OCI-LY1 (cell line): ENCODE data around the gene CDH23.

Experiments
- CTCF ChIP-seq: fragments of 200-600 bp; sonication (generic), shearing (Covaris generic); IDR thresholded peaks from 2 replicates; pipeline ENCODE4 v1.5.1; 2017; ENCODE audit warnings: mild to moderate bottlenecking, antibody characterized with exemption, low read length, moderate library complexity, mixed read lengths
- EZH2 ChIP-seq: fragments of 200-600 bp; sonication (generic), shearing (Covaris generic); IDR thresholded peaks from 2 replicates; pipeline ENCODE4 v1.8.0; 2017; ENCODE audit warnings: borderline replicate concordance, mixed run types, mild to moderate bottlenecking, antibody characterized with exemption, low read length, moderate library complexity, mixed read lengths

DNA sequence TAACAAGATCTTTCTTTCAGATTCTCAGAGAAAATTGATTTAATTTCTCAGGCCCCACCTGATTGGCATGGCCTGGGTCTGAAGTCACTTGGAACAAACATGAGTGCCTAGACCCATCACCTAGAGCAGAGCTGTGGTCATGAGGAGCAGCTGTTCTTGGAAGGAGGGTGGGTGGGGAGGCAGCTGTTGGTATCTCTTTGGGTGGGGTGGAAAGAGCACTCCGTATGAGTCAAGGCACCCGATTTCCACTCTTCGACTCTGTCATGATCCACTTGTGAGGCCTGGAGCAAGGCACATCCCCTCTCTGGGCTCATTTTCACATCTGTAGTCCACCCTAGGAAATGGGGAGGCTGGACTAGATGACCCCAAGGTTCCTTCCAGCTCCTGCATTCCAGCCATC, 166.2 kb downstream of the CDH23 start:
- no peak for TF ChIP-seq CTCF
- no peak for TF ChIP-seq EZH2
